Testis (tissue), 3 donors: ENCODE data around the gene OXCT2. TPM values are rescaled to one million over a fixed set of nuclear protein-coding genes. Genes with fewer than 3 reads are reported as not detected.
"Not testable (repeated sequence)": the region's sequence is repeated elsewhere in the genome, so short reads cannot be mapped to it uniquely, and the experiment has no call there.

Experiments used
- DNase-seq: peaks from one replicate; pipeline ENCODE4 v3.0.0-alpha.2; 2019
- H3K27ac ChIP-seq, 2 donors: fragments of 200-600 bp; sonication (generic); one replicate each; pipeline ENCODE4 v1.5.1; 2019
- H3K27me3 ChIP-seq: fragments of 200-600 bp; sonication (generic); one replicate; pipeline ENCODE4 v1.5.1; 2019
- H3K36me3 ChIP-seq: fragments of 200-600 bp; sonication (generic); one replicate; pipeline ENCODE4 v1.5.1; 2017; ENCODE audit warnings: low read depth; ENCODE audit errors: missing control alignments
- H3K4me1 ChIP-seq: fragments of 200-600 bp; sonication (generic); one replicate; pipeline ENCODE4 v1.5.1; 2019
- H3K4me3 ChIP-seq, 2 donors: fragments of 200-600 bp; sonication (generic); one replicate each; pipeline ENCODE4 v1.5.1; 2017 to 2019
- H3K9me3 ChIP-seq: fragments of 200-600 bp; sonication (generic); one replicate; pipeline ENCODE4 v1.5.1; 2017
- POLR2A ChIP-seq: fragments of 450-650 bp; IDR thresholded peaks from one replicate; pipeline ENCODE4 v1.6.1; 2017; ENCODE audit warnings: antibody characterized with exemption, mild to moderate bottlenecking, moderate library complexity
- WGBS, 2 donors: methylation state at CpG; one replicate each; pipeline ENCODE4 v1.1.5; 2018; 5-methylcytosine and 5-hydroxymethylcytosine counted together
- intact Hi-C: fragments of 100-400 bp; cut with DNase I; formaldehyde crosslinking; loops from one replicate; pipeline ENCODE4 v1.15.1; 2023; ENCODE audit warnings: low total_unique reads
- polyA plus RNA-seq: library from polyadenylated mRNA; stranded (reverse); fragments of 350-450 nt; fragmentation: Illumina TruSeq; extraction: RNeasy Lipid Tissue Mini Kit (QIAGEN cat#74804); gene quantifications from one replicate; pipeline ENCODE4 v1.2.3, GENCODE V29; 2014; ENCODE audit warnings: low read depth, low replicate concordance; ENCODE audit not compliant: insufficient read depth
- total RNA-seq, 2 donors: library from RNA; depleted of rRNA; stranded (reverse); fragments of >200 nt; gene quantifications; one replicate each; pipeline ENCODE4 v1.2.3, GENCODE V29; 2016
- TF ChIP-seq, protein P1 (sequence below), 3 experiments: fragments of 450-650 bp in 2 of 3; fragments of 200-600 bp in 1 of 3; sonication (generic) in 1 of 3; IDR thresholded peaks; one replicate each; pipeline ENCODE4 v1.5.1; 2016 to 2019; ENCODE audit warnings: antibody characterized with exemption in 3 of 3, mild to moderate bottlenecking in 2 of 3, moderate library complexity in 1 of 3

The OXCT2 gene
- total and polyA plus RNA-seq, 3 donors from 2014 or later = 28.6 to 90.0 (median 78.8) TPM

- intact Hi-C loops = no loop called here
- H3K4me1 ChIP-seq = no peaks in the 10 kb centered on the region
- no peaks in the 10 kb centered on the region for H3K27me3 ChIP-seq
- H3K4me3 ChIP-seq = no peak overlapping the region
- no peaks in the 10 kb centered on the region for H3K36me3 ChIP-seq
- TF ChIP-seq, protein P1, sequence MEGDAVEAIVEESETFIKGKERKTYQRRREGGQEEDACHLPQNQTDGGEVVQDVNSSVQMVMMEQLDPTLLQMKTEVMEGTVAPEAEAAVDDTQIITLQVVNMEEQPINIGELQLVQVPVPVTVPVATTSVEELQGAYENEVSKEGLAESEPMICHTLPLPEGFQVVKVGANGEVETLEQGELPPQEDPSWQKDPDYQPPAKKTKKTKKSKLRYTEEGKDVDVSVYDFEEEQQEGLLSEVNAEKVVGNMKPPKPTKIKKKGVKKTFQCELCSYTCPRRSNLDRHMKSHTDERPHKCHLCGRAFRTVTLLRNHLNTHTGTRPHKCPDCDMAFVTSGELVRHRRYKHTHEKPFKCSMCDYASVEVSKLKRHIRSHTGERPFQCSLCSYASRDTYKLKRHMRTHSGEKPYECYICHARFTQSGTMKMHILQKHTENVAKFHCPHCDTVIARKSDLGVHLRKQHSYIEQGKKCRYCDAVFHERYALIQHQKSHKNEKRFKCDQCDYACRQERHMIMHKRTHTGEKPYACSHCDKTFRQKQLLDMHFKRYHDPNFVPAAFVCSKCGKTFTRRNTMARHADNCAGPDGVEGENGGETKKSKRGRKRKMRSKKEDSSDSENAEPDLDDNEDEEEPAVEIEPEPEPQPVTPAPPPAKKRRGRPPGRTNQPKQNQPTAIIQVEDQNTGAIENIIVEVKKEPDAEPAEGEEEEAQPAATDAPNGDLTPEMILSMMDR (IDR thresholded peaks at IDR 0.05) = no peak
- no peak for TF ChIP-seq POLR2A
- no peak for DNase-seq
- H3K9me3 ChIP-seq = no peaks in the 10 kb centered on the region
- H3K27ac ChIP-seq = no peak overlapping the region
- WGBS, 2 donors = 67 to 75% methylated on average over 10 to 11 of the region's 11 CpGs
These were observed 16.3 kb upstream of the OXCT2 start for GRCh38 chr1:39787468-39787867.

DNA sequence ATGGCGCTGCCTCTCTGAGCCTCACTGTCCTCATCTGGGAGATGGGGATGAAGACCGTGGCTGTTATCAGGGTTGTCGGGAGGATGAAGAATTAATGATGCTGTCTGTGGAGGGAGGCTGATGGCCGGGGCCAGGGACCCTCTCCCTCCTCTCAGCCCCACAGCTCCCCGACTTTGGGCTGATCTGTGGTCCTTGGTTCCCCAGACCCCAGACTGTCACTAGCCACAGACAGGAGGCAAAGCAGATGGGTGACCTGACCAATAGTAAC, 15.9 kb upstream of the OXCT2 start:
- H3K27me3 ChIP-seq, H3K9me3 ChIP-seq, H3K36me3 ChIP-seq, H3K4me3 ChIP-seq, H3K27ac ChIP-seq, DNase-seq, H3K4me1 ChIP-seq, intact Hi-C loops: not testable (repeated sequence)
- 91 to 96% methylated on average over 4 to 5 of the region's 5 CpGs for WGBS, 2 donors

- WGBS, 2 donors = 81 to 91% methylated on average over 4 to 12 of the region's 12 CpGs
- DNase-seq, intact Hi-C loops, H3K4me1 ChIP-seq, H3K36me3 ChIP-seq, H3K27me3 ChIP-seq, H3K9me3 ChIP-seq, H3K4me3 ChIP-seq, H3K27ac ChIP-seq: not testable (repeated sequence)
These were observed 15.4 kb upstream of the OXCT2 start for GRCh38 chr1:39786303-39787107.

GRCh38 chr1:39782685-39783084, 11.5 kb upstream of the OXCT2 start:
- H3K36me3 ChIP-seq, DNase-seq, H3K4me1 ChIP-seq, H3K27me3 ChIP-seq, H3K9me3 ChIP-seq, H3K27ac ChIP-seq, H3K4me3 ChIP-seq, intact Hi-C loops: not testable (repeated sequence)
- WGBS, 2 donors = 86 to 91% methylated on average over 10 of the region's 10 CpGs

DNA sequence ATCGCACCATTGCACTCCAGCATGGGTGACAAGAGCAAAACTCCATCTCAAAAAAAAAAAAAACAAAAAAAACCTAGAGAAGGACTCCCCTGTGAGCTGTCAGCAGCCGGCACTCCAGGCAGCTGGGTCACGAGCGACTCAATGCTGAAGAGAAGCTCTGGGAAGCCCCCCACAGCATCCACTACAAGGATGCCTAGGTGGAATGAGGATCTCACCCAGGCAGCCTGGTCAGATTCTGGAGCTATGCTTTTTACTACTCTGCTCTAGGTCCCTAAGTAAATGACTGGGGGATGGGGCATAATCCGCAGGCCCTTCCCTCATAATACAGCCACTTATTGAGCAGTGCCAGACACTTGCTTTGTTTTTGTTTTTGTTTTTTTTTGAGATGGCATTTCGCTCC, 11.0 kb upstream of the OXCT2 start:
- no peaks in the 10 kb centered on the region for H3K27me3 ChIP-seq
- no peak for DNase-seq
- no peaks in the 10 kb centered on the region for H3K36me3 ChIP-seq
- intact Hi-C loops = no loop called here
- TF ChIP-seq, protein P1 (IDR thresholded peaks at IDR 0.05) = no peak
- no peak for TF ChIP-seq POLR2A
- H3K27ac ChIP-seq = no peak overlapping the region
- no peak overlapping the region for H3K4me3 ChIP-seq
- no peaks in the 10 kb centered on the region for H3K4me1 ChIP-seq
- 90 to 98% methylated on average over 6 of the region's 6 CpGs for WGBS, 2 donors
- no peaks in the 10 kb centered on the region for H3K9me3 ChIP-seq

DNA sequence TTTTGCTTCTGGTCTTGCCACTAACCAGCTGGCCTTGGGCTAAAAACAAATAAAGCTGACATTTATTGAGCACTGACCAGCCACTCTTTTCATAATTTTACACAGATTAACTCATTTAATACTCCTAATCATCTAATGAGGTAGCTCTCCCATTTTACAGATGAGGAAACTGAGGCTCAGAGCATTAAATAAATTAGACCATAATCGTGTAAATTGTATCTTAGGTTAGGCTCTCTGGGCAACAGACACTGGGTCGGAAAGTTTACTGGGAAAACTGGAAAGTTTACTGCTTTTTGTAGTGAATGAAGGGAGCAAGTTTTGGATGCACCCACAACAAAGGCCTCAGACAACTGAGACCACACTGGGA, 10.2 kb upstream of the OXCT2 start:
- H3K4me1 ChIP-seq = no peaks in the 10 kb centered on the region
- H3K9me3 ChIP-seq = no peaks in the 10 kb centered on the region
- WGBS, 2 donors = 85 to 94% methylated on average over 2 of the region's 2 CpGs
- no peaks in the 10 kb centered on the region for H3K36me3 ChIP-seq
- TF ChIP-seq, protein P1 (IDR thresholded peaks at IDR 0.05) = no peak
- TF ChIP-seq POLR2A = no peak
- DNase-seq = no peak
- intact Hi-C loops = no loop called here
- no peak overlapping the region for H3K4me3 ChIP-seq
- no peak overlapping the region for H3K27ac ChIP-seq
- H3K27me3 ChIP-seq = no peaks in the 10 kb centered on the region
